ENCODE measurements around the gene LY6G6D.
A peak's percentile ranks its signal among the peaks of the same experiment; 100 is the strongest.

Gene LY6G6D

GRCh38 chr6:31677955-31678354 is 37.2 kb upstream of the LY6G6D start:
- FAIRE-seq (no peak), DNase-seq (ENCODE audit: insufficient read length, low spot score) (no peak)
- TF ChIP-seq, protein P1, sequence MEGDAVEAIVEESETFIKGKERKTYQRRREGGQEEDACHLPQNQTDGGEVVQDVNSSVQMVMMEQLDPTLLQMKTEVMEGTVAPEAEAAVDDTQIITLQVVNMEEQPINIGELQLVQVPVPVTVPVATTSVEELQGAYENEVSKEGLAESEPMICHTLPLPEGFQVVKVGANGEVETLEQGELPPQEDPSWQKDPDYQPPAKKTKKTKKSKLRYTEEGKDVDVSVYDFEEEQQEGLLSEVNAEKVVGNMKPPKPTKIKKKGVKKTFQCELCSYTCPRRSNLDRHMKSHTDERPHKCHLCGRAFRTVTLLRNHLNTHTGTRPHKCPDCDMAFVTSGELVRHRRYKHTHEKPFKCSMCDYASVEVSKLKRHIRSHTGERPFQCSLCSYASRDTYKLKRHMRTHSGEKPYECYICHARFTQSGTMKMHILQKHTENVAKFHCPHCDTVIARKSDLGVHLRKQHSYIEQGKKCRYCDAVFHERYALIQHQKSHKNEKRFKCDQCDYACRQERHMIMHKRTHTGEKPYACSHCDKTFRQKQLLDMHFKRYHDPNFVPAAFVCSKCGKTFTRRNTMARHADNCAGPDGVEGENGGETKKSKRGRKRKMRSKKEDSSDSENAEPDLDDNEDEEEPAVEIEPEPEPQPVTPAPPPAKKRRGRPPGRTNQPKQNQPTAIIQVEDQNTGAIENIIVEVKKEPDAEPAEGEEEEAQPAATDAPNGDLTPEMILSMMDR (IDR thresholded peaks at IDR 0.05; ENCODE audit: insufficient read depth, missing control alignments) = no peak

DNA sequence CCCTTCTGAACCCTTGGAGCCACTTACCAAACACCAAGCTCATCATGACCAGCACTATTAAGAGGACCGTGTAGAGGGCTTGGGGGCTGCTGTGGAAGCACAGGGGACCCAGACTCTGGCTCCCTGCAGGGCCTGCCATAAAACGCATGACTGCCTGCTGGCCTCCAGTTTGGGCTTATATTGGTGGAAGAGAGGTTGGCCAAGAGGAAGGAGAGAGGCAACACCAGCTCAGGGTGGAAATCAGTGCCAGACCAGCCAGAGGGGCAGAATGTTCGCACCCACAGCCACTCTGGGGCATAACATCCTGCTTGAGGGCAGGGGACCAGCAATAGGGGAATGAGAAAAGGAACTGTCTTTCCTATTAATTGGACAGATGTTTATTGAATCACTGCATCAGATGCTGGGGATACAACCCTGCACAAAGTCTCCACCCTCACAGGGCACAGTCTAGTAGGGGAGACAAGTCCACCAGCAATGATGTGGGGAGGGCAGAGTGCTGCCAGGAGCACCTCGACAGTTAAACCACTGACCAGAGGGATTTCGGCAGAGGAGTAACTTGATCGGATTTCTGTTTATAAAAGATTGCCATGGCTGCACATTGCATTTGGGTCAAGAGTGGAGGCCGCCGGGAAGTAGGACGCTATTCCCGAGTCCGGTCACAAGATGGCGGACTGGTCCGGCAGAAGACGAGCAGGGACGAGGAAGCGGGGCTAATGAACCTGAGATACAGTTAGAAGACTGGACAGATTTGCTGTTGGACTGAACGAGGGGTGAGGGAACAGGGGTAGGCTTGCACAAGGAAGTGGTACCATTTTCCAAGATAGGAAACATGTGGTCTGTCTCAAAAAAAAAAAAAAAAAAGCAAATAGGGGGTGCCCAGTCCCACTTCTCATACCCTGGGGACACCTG is 34.7 kb upstream of the LY6G6D start, which contains the start of gene LY6G5C:
Gene LY6G5C, minus strand, starts transcription at position 842 of the 909 bp plus-strand sequence. Its CDS starts 694 bp downstream, at position 148.
- FAIRE-seq = no peak

DNA sequence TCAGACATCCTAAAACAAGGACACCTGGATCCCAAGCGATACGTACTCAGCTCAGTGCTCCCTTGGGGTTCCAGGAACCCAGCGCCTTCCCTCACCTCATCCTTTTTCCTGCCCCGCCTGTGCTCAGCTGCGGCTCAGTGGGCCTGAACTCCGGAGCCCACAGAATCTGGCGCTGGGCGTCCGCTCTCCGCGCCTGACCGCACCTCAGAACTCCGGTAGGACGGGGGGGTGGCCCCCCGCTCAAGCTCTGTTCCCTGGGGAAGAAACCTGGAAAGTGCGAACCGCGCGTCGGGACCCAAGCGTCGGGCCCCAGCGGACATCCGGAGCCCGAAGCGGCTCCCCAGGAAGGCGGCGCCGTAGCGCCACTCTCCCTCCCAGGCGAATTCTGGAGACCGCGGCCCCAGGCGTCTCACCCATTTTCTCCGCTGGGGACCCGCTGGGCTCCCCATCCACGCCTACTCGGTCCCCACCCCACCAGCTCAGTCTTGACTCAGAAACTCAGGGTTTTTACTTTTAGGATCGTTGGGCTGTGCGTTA is 33.9 kb upstream of the LY6G6D start:
- DNase-seq (ENCODE audit: insufficient read length, low spot score) (no peak), FAIRE-seq (no peak)
- TF ChIP-seq, protein P1 (IDR thresholded peaks at IDR 0.05; ENCODE audit: insufficient read depth, missing control alignments) = no peak

More for the DNA sequence above, 34.7 kb upstream of the LY6G6D start, which contains the start of gene LY6G5C:
- TF ChIP-seq, protein P1 (IDR thresholded peaks at IDR 0.05; ENCODE audit: insufficient read depth, missing control alignments) = peak; percentile 90
- DNase-seq (ENCODE audit: insufficient read length, low spot score) = peak; percentile 77

DNA sequence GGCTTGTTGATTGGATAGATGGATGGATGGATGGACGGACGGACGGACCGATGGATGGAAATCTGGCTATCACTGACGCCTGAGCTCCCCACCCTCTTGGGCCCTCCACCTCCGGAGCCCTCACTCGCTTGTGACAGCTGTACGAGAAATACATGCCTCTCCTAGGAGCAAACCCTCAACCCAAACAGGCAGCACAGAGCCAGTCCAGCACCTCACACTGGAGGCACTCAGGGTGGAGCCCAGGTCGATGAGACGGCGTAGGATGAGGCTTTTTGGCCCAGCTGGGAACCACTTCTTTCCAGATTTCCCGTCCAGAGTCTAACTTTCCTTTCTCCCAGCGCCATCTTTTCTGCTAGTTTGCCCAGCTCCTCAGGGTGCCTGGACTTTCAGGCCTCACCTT is 31.6 kb upstream of the LY6G6D start:
- FAIRE-seq (no peak), DNase-seq (ENCODE audit: insufficient read length, low spot score) (no peak)
- TF ChIP-seq, protein P1 (IDR thresholded peaks at IDR 0.05; ENCODE audit: insufficient read depth, missing control alignments) = no peak

GRCh38 chr6:31686483-31686882 is 28.7 kb upstream of the LY6G6D start:
- TF ChIP-seq, protein P1 (IDR thresholded peaks at IDR 0.05; ENCODE audit: insufficient read depth, missing control alignments) = no peak

GRCh38 chr6:31687321-31687720 is 27.8 kb upstream of the LY6G6D start:
- TF ChIP-seq, protein P1 (IDR thresholded peaks at IDR 0.05; ENCODE audit: insufficient read depth, missing control alignments) = no peak
- DNase-seq (ENCODE audit: insufficient read length, low spot score) (no peak), FAIRE-seq (no peak)

More at GRCh38 chr6:31686483-31686882, 28.7 kb upstream of the LY6G6D start:
- no peak for FAIRE-seq
- DNase-seq (ENCODE audit: insufficient read length, low spot score) = no peak

Data from D721Med (cell line).